Right cardiac atrium (tissue), 5 donors: ENCODE measurements around the gene MRPS33. TPM values are rescaled to one million over a fixed set of nuclear protein-coding genes. Genes with fewer than 3 reads are reported as not detected.
"Not testable (repeated sequence)": the region's sequence is repeated elsewhere in the genome, so short reads cannot be mapped to it uniquely, and the experiment has no call there.

Experiments
- ATAC-seq, 2 donors: fragments of 200-7000 bp; cut with Tn5 transposase; one replicate each; pipeline versions ENCODE4 v1.8.0 to v1.9.1; 2020; ENCODE audit warnings: moderate library complexity in 2 of 2, mild to moderate bottlenecking in 1 of 2
- DNase-seq, 3 donors: peaks; one replicate each; pipeline ENCODE4 v3.0.0-alpha.2; 2020
- H3K27ac ChIP-seq: one replicate; pipeline ENCODE4 v1.5.1; 2013; ENCODE audit warnings: mild to moderate bottlenecking, low read length, control low read depth, moderate library complexity
- H3K27me3 ChIP-seq: one replicate; pipeline ENCODE4 v1.6.1; 2013; ENCODE audit not compliant: control insufficient read depth, insufficient read depth
- H3K4me1 ChIP-seq: one replicate; pipeline ENCODE4 v1.6.1; 2013; ENCODE audit warnings: low read length; ENCODE audit not compliant: control insufficient read depth, insufficient read depth
- H3K4me3 ChIP-seq: one replicate; pipeline ENCODE4 v1.5.1; 2013; ENCODE audit warnings: low read length, control low read depth
- H3K9me3 ChIP-seq: one replicate; pipeline ENCODE4 v1.6.1; 2013; ENCODE audit warnings: low read length; ENCODE audit not compliant: control insufficient read depth
- WGBS: extraction: QIAGEN DNeasy Blood & Tissue Kit; methylation state at CpG from one replicate; pipeline ENCODE4 v1.1.7; 2013; 5-methylcytosine and 5-hydroxymethylcytosine counted together
- intact Hi-C, 4 donors: fragments of 100-400 bp; cut with DNase I; formaldehyde crosslinking; loops; one replicate each; pipeline versions ENCODE4 v1.11.0 to v1.14.0; 2022 to 2023
- polyA plus RNA-seq: library from polyadenylated mRNA; stranded (reverse); fragments of 200-250 nt; gene quantifications from one replicate; pipeline ENCODE4 v1.2.3, GENCODE V29; 2013
- total RNA-seq, 4 donors: library from RNA; stranded (reverse); fragmentation: NEBNext Ultra II Directional; extraction: Animal tissue kit (Norgen Biotek cat#: 25700); gene quantifications; one replicate each; pipeline ENCODE4 v1.2.1, GENCODE V29; 2021
- donor health status: healthy with polysubstance abuse.
- donor health status: DM: no; HTN: yes; CAD: no.
- donor health status: DM: no; HTN: no; CAD: no.
- donor health status: DM: no; HTN: yes; CAD: no; lungs with severe emphysema.
- donor health status: DM: yes; HTN: yes; CAD: no.

MRPS33 gene
- total and polyA plus RNA-seq, 5 donors, result 78.9 to 169 (median 99.4) TPM

DNA sequence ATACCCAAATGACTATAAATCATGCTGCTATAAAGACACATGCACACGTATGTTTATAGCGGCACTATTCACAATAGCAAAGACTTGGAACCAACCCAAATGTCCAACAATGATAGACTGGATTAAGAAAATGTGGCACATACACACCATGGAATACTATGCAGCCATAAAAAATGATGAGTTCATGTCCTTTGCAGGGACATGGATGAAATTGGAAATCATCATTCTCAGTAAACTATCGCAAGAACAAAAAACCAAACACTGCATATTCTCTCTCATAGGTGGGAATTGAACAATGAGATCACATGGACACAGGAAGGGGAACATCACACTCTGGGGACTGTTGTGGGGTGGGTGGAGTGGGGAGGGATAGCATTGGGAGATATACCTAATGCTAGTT is 23.3 kb upstream of the MRPS33 start:
- intact Hi-C loops, H3K27ac ChIP-seq, ATAC-seq, H3K4me3 ChIP-seq, H3K9me3 ChIP-seq, H3K27me3 ChIP-seq, H3K4me1 ChIP-seq, DNase-seq: not testable (repeated sequence)
- WGBS, result 83% methylated on average over 3 of the region's 3 CpGs

DNA sequence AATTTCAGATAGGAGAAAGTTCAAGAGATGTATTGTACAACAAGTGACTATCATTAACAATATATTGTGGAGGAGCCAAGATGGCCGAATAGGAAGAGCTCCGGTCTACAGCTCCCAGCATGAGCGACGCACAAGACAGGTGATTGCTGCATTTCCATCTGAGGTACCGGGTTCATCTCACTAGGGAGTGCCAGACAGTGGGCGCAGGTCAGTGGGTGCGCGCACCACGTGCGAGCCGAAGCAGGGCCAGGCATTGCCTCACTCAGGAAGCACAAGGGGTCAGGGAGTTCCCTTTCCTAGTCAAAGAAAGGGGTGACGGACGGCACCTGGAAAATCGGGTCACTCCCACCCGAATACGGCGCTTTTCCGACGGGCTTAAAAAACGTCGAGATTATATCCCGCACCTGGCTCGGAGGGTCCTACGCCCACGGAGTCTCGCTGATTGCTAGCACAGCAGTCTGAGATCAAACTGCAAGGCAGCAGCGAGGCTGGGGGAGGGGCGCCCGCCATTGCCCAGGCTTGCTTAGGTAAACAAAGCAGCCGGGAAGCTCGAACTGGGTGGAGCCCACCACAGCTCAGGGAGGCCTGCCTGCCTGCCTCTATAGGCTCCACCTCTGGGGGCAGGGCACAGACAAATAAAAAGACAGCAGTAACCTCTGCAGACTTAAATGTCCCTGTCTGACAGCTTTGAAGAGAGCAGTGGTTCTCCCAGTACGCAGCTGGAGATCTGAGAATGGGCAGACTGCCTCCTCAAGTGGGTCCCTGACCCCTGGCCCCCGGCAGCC is 18.0 kb upstream of the MRPS33 start:
- H3K4me3 ChIP-seq, H3K4me1 ChIP-seq, ATAC-seq, H3K9me3 ChIP-seq, intact Hi-C loops, H3K27me3 ChIP-seq, H3K27ac ChIP-seq, DNase-seq: not testable (repeated sequence)
- 76% methylated on average over 30 of the region's 33 CpGs for WGBS

DNA sequence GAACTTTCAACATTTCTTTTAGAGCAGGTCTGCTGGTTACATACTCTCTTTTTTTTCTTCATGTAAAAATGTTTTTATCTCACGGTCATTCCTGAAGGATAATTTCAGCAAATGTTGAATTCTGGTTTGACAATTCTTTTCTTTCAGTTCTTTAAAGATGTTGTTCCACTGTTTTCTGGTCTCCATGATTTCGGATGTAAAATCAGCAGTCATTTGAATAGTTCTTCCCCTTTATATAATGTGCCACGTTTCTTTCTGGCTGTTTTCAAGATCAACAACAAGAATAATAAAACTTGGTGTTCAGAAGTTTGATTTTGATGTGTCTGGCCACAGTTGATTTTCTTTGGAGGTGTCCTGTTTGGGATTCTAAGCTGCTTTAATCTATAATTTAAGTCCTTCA is 14.0 kb upstream of the MRPS33 start:
- intact Hi-C loops, result no loop called here
- WGBS, result 74% methylated on average over 3 of the region's 3 CpGs
- Histone ChIP-seq H3K27me3 (no peaks in the 10 kb centered on the region), H3K27ac (no peak overlapping the region), H3K4me1 (no peaks in the 10 kb centered on the region), H3K9me3 (no peaks in the 10 kb centered on the region), H3K4me3 (no peak overlapping the region)
- ATAC-seq (no peak), DNase-seq (no peak)

DNA sequence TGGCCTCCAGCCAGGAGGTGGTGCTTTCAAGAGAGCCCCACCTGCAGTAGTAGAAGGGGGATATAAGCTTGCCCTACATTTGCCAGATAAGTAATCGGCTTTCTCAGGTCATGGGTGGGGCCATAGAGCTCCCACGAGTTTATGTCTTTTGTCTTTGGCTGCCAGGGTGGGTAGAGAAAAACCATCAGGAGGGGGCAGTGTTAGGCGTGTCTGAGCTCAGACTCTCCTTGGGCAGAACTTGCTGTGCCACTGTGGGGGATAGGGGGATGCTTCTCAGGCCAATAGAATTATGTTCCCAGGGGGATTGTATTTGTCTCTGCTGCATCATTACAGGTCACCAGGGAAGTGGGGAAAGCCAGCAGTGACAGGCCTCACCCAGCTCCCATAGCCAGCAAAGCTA is 12.3 kb upstream of the MRPS33 start:
- ATAC-seq (no peak), DNase-seq (no peak)
- H3K4me3 ChIP-seq, result no peak overlapping the region
- intact Hi-C loops, result no loop called here
- H3K27me3 ChIP-seq, result no peaks in the 10 kb centered on the region
- H3K9me3 ChIP-seq, result no peaks in the 10 kb centered on the region
- 57% methylated on average over 3 of the region's 3 CpGs for WGBS
- no peaks in the 10 kb centered on the region for H3K4me1 ChIP-seq
- H3K27ac ChIP-seq, result no peak overlapping the region

DNA sequence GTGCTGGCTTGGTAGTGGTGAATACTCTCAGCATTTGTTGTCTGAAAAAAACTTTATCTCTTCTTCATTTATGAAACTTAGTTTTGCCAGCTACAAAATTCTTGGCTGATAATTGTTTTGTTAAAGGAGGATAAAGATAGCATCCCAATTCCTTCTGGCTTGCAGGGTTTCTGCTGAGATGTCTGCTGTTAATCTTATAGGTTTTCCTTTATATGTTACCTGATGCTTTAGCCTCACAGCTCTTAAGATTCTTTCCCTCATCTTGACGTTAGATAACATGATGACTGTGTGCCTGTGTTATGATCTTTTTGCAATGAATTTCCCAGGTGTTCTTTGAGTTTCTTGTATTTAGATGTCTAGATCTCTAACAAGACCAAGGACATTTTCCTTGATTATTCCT is 9.9 kb upstream of the MRPS33 start:
- ATAC-seq, result no peak
- H3K4me3 ChIP-seq, result no peak overlapping the region
- no peaks in the 10 kb centered on the region for H3K27me3 ChIP-seq
- 76% methylated on average over 1 of the region's 1 CpG for WGBS
- no peak for DNase-seq
- H3K4me1 ChIP-seq, result no peaks in the 10 kb centered on the region
- intact Hi-C loops, result no loop called here
- H3K9me3 ChIP-seq, result no peaks in the 10 kb centered on the region
- H3K27ac ChIP-seq, result no peak overlapping the region

DNA sequence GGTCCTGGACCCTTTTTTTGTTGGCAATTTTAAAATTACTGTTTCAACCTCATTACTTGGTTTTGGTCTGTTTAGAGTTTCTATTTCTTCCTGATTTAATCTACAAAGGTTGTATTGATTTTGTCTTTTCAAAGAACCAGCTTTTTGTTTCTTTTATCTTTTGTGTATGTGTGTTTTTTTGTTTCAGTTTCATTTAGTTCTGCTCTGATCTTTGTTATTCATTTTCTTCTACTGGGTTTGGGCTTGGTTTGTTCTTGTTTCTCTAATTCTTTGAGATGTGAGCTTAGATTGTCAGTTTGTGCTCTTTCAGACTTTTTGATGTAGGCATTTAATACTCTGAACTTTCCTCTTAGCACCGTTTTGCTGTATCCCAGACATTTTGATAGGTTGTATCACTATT is 8.5 kb upstream of the MRPS33 start:
- intact Hi-C loops, result no loop called here

DNA sequence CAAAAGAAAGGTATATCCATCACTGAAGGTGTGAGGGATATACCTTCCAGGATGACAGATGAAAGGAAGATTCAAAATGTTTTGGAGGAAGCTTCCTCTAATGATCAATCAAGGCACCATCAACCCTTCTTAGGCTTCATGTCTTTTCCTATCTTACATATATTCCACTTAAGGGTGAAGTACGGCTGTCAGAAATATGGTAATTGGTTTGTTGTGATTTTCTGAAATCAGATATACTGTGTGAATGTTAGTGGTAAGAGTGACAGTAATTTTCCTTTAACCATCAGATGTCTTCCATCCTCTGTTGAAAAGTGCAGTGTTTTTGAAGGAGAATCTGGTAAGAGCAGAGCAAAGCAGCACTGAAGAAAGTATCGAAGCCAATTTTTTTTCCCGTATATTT is 2.8 kb upstream of the MRPS33 start:
- no peaks in the 10 kb centered on the region for H3K27me3 ChIP-seq
- DNase-seq (no peak), ATAC-seq (no peak)
- H3K27ac ChIP-seq, result no peak overlapping the region
- intact Hi-C loops, result loop anchor here in 1 of 4 donors (10.0 kb wide), 1 partner anchor 203 kb away; no protein-coding TSS in a partner anchor
- WGBS, result 88% methylated on average over 3 of the region's 3 CpGs
- H3K4me3 ChIP-seq, result no peak overlapping the region
- H3K4me1 ChIP-seq, result peaks cover 3% of the 10 kb centered on the region
- H3K9me3 ChIP-seq, result no peaks in the 10 kb centered on the region

More for the DNA sequence above, 8.5 kb upstream of the MRPS33 start:
- no peak for ATAC-seq
- H3K4me1 ChIP-seq, result no peaks in the 10 kb centered on the region
- H3K27me3 ChIP-seq, result no peaks in the 10 kb centered on the region
- DNase-seq, result no peak
- no peak overlapping the region for H3K27ac ChIP-seq
- 65% methylated on average over 1 of the region's 1 CpG for WGBS
- no peak overlapping the region for H3K4me3 ChIP-seq
- H3K9me3 ChIP-seq, result no peaks in the 10 kb centered on the region

DNA sequence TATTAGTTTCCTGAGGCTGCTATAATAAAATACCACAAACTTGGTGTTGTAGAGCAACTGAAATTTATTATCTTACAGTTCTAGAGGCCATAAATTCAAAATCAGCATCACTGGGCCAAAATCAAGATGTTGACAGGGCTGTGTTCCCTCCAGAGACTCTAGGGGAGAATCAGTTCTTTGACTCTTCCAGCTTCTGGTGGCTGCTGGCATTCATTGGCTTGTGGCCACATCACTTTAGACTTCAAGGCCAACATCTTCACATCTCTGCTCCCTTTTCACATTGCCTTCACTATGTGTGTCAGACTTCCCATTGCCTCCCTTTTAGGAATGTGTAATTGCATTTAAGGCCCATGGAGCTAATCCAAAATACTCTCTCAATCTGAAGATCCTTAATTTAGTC is 1.6 kb upstream of the MRPS33 start:
- H3K27ac ChIP-seq, result no peak overlapping the region
- no peaks in the 10 kb centered on the region for H3K9me3 ChIP-seq
- ATAC-seq (no peak), DNase-seq (no peak)
- peaks cover 3% of the 10 kb centered on the region for H3K4me1 ChIP-seq
- H3K4me3 ChIP-seq, result no peak overlapping the region
- H3K27me3 ChIP-seq, result no peaks in the 10 kb centered on the region
- intact Hi-C loops, result loop anchor here in 1 of 4 donors (10.0 kb wide), 1 partner anchor 202 kb away; no protein-coding TSS in a partner anchor

DNA sequence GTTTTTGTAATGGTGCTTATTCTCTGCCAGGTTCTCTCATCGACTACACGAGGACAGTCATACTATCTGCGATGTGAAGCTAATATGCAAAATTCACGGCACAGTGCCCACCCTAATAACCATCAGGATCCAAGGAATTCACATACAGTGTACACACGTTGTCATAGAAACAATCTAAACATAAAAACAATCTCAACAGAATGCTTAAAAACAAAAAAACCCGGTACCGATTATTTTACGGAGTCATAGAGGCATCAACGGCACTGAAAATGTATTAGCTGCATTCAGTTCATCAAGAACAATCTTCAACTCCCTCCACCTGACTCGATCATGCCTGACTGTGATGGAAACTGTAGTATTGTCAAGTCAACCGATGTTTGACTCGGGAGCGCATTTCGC is 628 bp downstream of the MRPS33 start:
- H3K9me3 ChIP-seq, result no peaks in the 10 kb centered on the region
- WGBS, result 3% methylated on average over 14 of the region's 14 CpGs
- ATAC-seq (peak in 1 of 2 donors; percentile 2), DNase-seq (no peak)
- intact Hi-C loops, result loop anchor here (5.0 to 10.0 kb wide), 2 partner anchors 199 to 202 kb away; no protein-coding TSS in a partner anchor
- H3K27ac ChIP-seq, result peak overlapping the region; percentile 93
- no peaks in the 10 kb centered on the region for H3K27me3 ChIP-seq
- peak overlapping the region; percentile 63 for H3K4me3 ChIP-seq
- H3K4me1 ChIP-seq, result peaks cover 3% of the 10 kb centered on the region

DNA sequence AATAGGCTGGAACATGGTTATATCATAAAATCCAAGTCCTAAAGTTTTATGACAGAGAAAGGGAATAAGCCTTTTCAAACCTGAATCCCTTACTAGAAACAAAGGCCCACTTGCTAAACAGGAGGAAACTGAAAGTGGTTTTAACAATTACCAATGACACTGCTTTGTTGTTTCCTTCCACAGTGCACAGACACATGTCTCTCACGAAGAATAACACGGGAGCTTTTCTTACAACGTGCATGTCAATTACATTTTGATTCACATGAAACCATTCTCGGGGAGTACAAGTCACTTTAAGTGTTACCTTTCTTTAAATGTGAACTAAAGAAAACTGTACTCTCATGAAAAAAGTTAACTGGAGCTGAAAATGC is 1.4 kb downstream of the MRPS33 start:
- H3K27me3 ChIP-seq, result no peaks in the 10 kb centered on the region
- no peaks in the 10 kb centered on the region for H3K9me3 ChIP-seq
- DNase-seq (no peak), ATAC-seq (no peak)
- WGBS, result 63% methylated on average over 4 of the region's 4 CpGs
- peaks cover 3% of the 10 kb centered on the region for H3K4me1 ChIP-seq
- H3K4me3 ChIP-seq, result no peak overlapping the region
- intact Hi-C loops, result loop anchor here (5.0 to 10.0 kb wide), 2 partner anchors 199 to 201 kb away; no protein-coding TSS in a partner anchor
- no peak overlapping the region for H3K27ac ChIP-seq

DNA sequence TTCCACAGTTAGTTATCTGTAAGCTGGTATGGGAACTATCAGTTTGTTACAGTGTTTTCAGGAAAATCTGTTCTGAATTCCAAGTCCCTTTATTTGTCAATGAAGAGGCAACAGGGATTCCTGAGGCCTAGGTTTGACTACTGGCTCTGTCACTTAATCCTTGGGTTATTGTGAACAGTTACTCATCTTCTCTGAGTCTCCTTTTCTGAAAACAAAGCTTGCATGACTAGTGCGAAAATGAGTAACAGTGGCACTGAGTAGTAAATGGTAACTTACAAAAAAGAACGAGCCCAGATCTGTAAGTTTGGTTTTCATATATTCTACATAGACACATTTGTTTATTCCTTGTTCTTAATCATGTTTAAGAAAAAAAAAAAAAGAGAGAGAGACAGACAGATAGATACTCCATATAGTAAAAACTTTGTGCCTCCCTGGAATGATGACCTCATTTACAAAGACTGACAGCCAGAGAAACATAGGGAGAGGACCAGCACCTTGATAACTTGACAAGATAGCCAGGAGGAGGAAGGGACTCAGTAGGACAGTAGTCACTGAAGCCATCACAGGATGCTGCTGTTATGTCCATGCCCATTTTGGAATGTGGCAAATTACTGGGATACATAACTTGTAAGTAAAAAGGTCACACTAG is 1.9 kb downstream of the MRPS33 start:
- H3K4me1 ChIP-seq, result peaks cover 3% of the 10 kb centered on the region
- no peaks in the 10 kb centered on the region for H3K27me3 ChIP-seq
- intact Hi-C loops, result loop anchor here (5.0 to 10.0 kb wide), 2 partner anchors 198 to 201 kb away; no protein-coding TSS in a partner anchor
- H3K4me3 ChIP-seq, result no peak overlapping the region
- no peaks in the 10 kb centered on the region for H3K9me3 ChIP-seq
- DNase-seq, result no peak
- H3K27ac ChIP-seq, result no peak overlapping the region
- ATAC-seq, result no peak
- WGBS, result 89% methylated on average over 2 of the region's 2 CpGs
